Suprapubic skin (tissue), 3 donors: ENCODE results near the gene PLA2G2F.

ENCODE experiments used
- POLR2A ChIP-seq, 2 donors: fragments of 450-650 bp; IDR thresholded peaks; one replicate each; pipeline ENCODE4 v1.6.1; 2017; ENCODE audit warnings: antibody characterized with exemption in 2 of 2, mild to moderate bottlenecking in 2 of 2, moderate library complexity in 2 of 2
- TF ChIP-seq, protein P1 (sequence below), 2 donors: fragments of 200-600 bp in 1 of 2; fragments of 450-650 bp in 1 of 2; sonication (generic) in 1 of 2; IDR thresholded peaks; one replicate each; pipeline ENCODE4 v1.5.1; 2016 to 2019; ENCODE audit warnings: antibody characterized with exemption in 2 of 2, mild to moderate bottlenecking in 1 of 2, moderate library complexity in 1 of 2

GRCh38 chr1:20102875-20103274 is 36.2 kb upstream of the PLA2G2F start:
- TF ChIP-seq, protein P1, sequence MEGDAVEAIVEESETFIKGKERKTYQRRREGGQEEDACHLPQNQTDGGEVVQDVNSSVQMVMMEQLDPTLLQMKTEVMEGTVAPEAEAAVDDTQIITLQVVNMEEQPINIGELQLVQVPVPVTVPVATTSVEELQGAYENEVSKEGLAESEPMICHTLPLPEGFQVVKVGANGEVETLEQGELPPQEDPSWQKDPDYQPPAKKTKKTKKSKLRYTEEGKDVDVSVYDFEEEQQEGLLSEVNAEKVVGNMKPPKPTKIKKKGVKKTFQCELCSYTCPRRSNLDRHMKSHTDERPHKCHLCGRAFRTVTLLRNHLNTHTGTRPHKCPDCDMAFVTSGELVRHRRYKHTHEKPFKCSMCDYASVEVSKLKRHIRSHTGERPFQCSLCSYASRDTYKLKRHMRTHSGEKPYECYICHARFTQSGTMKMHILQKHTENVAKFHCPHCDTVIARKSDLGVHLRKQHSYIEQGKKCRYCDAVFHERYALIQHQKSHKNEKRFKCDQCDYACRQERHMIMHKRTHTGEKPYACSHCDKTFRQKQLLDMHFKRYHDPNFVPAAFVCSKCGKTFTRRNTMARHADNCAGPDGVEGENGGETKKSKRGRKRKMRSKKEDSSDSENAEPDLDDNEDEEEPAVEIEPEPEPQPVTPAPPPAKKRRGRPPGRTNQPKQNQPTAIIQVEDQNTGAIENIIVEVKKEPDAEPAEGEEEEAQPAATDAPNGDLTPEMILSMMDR (IDR thresholded peaks at IDR 0.05): no peak
- no peak for TF ChIP-seq POLR2A (IDR thresholded peaks at IDR 0.05)
